ENCODE results near the gene IKZF2.

The IKZF2 gene

DNA sequence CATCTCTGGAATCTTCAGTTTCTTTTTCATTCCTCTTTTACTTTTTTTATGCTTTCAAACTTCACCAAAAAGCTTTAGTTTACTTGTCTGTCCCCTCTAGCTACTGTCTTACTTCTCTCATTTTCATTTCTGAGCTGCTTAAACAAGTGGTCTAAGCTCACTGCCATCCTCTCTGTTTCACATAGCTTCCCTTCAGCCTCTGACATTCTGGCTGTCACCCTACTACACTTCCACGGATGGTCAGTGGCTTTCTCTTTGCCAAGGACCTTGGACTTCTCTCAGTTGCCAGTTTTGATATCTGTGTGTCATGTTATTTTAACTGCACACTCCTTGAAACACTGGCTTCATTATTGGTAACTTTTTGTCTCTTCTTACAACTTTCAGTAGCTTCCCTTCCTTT, 176.1 kb downstream of the IKZF2 start:
- Histone ChIP-seq H3K9ac (no peak overlapping the region), H3K27ac (no peak overlapping the region), H3K4me1 (ENCODE audit: low read depth, poor library complexity, severe bottlenecking) (no peaks in the 10 kb centered on the region), H3K27me3 (ENCODE audit: insufficient read depth, low read depth) (no peaks in the 10 kb centered on the region), H3K79me2 (ENCODE audit: insufficient read depth, low read depth) (no peaks in the 10 kb centered on the region), H3K4me3 (IDR thresholded peaks at IDR 0.05; ENCODE audit: insufficient read depth, low read depth, low read length) (no peak overlapping the region), H4K20me1 (ENCODE audit: insufficient read depth) (no peaks in the 10 kb centered on the region), H3K4me2 (no peak overlapping the region), H2AFZ (ENCODE audit: low read depth) (no peak overlapping the region), H3K36me3 (ENCODE audit: insufficient read depth) (no peaks in the 10 kb centered on the region)
- no peak for TF ChIP-seq CTCF (conservative IDR thresholded peaks at IDR 0.05; ENCODE audit: low read depth, low read length)

DNA sequence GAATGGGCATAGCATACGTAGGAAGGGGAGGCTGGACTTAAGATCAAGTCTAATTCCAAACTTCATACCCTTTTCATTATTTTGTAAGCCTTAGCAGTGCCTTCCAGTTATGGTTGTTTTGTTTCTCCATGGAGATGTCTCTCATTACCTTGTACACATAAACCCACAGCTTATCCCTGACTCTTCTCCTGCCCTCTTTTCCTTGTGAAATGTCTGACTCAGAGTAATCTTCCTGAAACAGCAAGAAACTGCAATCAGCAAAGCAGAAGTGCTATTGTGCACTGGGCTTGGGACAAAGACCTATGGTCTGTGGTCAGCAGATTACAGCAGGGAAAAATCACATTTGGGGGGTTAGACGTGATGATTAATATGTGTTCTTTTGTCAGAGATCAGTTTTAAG, 176.7 kb downstream of the IKZF2 start:
- H3K4me2 ChIP-seq, result no peak overlapping the region
- no peaks in the 10 kb centered on the region for H3K36me3 ChIP-seq (ENCODE audit: insufficient read depth)

GRCh38 chr2:212973347-212973746, 178.1 kb downstream of the IKZF2 start:
- H3K36me3 ChIP-seq (ENCODE audit: insufficient read depth), result no peaks in the 10 kb centered on the region
- H3K9ac ChIP-seq, result no peak overlapping the region
- H3K4me3 ChIP-seq (IDR thresholded peaks at IDR 0.05; ENCODE audit: insufficient read depth, low read depth, low read length), result no peak overlapping the region
- no peaks in the 10 kb centered on the region for H3K79me2 ChIP-seq (ENCODE audit: insufficient read depth, low read depth)
- no peaks in the 10 kb centered on the region for H3K27me3 ChIP-seq (ENCODE audit: insufficient read depth, low read depth)
- TF ChIP-seq CTCF (conservative IDR thresholded peaks at IDR 0.05; ENCODE audit: low read depth, low read length), result no peak
- no peak overlapping the region for H2AFZ ChIP-seq (ENCODE audit: low read depth)
- H3K27ac ChIP-seq, result no peak overlapping the region
- no peaks in the 10 kb centered on the region for H4K20me1 ChIP-seq (ENCODE audit: insufficient read depth)
- H3K4me2 ChIP-seq, result no peak overlapping the region
- H3K4me1 ChIP-seq (ENCODE audit: low read depth, poor library complexity, severe bottlenecking), result no peaks in the 10 kb centered on the region

More for the DNA sequence above, 176.7 kb downstream of the IKZF2 start:
- TF ChIP-seq CTCF (conservative IDR thresholded peaks at IDR 0.05; ENCODE audit: low read depth, low read length), result no peak
- Histone ChIP-seq H3K79me2 (ENCODE audit: insufficient read depth, low read depth) (no peaks in the 10 kb centered on the region), H3K9ac (no peak overlapping the region), H3K27me3 (ENCODE audit: insufficient read depth, low read depth) (no peaks in the 10 kb centered on the region), H4K20me1 (ENCODE audit: insufficient read depth) (no peaks in the 10 kb centered on the region), H2AFZ (ENCODE audit: low read depth) (no peak overlapping the region), H3K27ac (no peak overlapping the region), H3K4me1 (ENCODE audit: low read depth, poor library complexity, severe bottlenecking) (no peaks in the 10 kb centered on the region), H3K4me3 (IDR thresholded peaks at IDR 0.05; ENCODE audit: insufficient read depth, low read depth, low read length) (no peak overlapping the region)

- H3K27ac ChIP-seq, result no peak overlapping the region
- no peak overlapping the region for H2AFZ ChIP-seq (ENCODE audit: low read depth)
- no peak overlapping the region for H3K9ac ChIP-seq
- H3K4me2 ChIP-seq, result no peak overlapping the region
- no peaks in the 10 kb centered on the region for H3K36me3 ChIP-seq (ENCODE audit: insufficient read depth)
- no peak overlapping the region for H3K4me3 ChIP-seq (IDR thresholded peaks at IDR 0.05; ENCODE audit: insufficient read depth, low read depth, low read length)
- H3K4me1 ChIP-seq (ENCODE audit: low read depth, poor library complexity, severe bottlenecking), result no peaks in the 10 kb centered on the region
- TF ChIP-seq CTCF (conservative IDR thresholded peaks at IDR 0.05; ENCODE audit: low read depth, low read length), result no peak
- H3K79me2 ChIP-seq (ENCODE audit: insufficient read depth, low read depth), result no peaks in the 10 kb centered on the region
- H3K27me3 ChIP-seq (ENCODE audit: insufficient read depth, low read depth), result no peaks in the 10 kb centered on the region
- H4K20me1 ChIP-seq (ENCODE audit: insufficient read depth), result no peaks in the 10 kb centered on the region
Measured at GRCh38 chr2:212970132-212970531, 181.3 kb downstream of the IKZF2 start.
